Liver (tissue), 3 donors: ENCODE results near the gene PNPT1.

Source experiments
- CTCF ChIP-seq: fragments of 150-350 bp; IDR thresholded peaks from 2 replicates; pipeline ENCODE4 v1.5.1; 2017; ENCODE audit warnings: improper control_type of control experiment, low read depth, low read length; ENCODE audit not compliant: missing input control
- EGR1 ChIP-seq, 2 donors: IDR thresholded peaks; 2 replicates each; pipeline ENCODE4 v1.6.1; 2016 to 2018; ENCODE audit warnings: antibody characterized with exemption in 2 of 2, low read depth in 2 of 2
- JUND ChIP-seq, 2 donors: IDR thresholded peaks; 2 replicates each; pipeline ENCODE4 v1.6.1; 2016; ENCODE audit warnings: antibody characterized with exemption in 2 of 2
- RAD21 ChIP-seq, 2 donors: IDR thresholded peaks; 2 replicates each; pipeline ENCODE4 v1.6.1; 2016; ENCODE audit warnings: antibody characterized with exemption in 2 of 2, mild to moderate bottlenecking in 2 of 2
- REST ChIP-seq: IDR thresholded peaks from 2 replicates; pipeline ENCODE4 v1.6.1; 2016; ENCODE audit warnings: antibody characterized with exemption, mild to moderate bottlenecking
- SP1 ChIP-seq: IDR thresholded peaks from 2 replicates; pipeline ENCODE4 v1.6.1; 2018; ENCODE audit warnings: antibody characterized with exemption, mild to moderate bottlenecking
- YY1 ChIP-seq: IDR thresholded peaks from 2 replicates; pipeline ENCODE4 v1.6.1; 2016; ENCODE audit warnings: antibody characterized with exemption, mild to moderate bottlenecking
- ZBTB33 ChIP-seq: IDR thresholded peaks from 2 replicates; pipeline ENCODE4 v1.6.1; 2016; ENCODE audit warnings: antibody characterized with exemption
- donor health status: healthy.
- donor health status: healthy.

GRCh38 chr2:55668956-55669355 is 24.7 kb downstream of the PNPT1 start:
- TF ChIP-seq CTCF (no peak), JUND (IDR thresholded peaks at IDR 0.05) (no peak), SP1 (no peak), RAD21 (IDR thresholded peaks at IDR 0.05) (no peak), ZBTB33 (no peak), REST (no peak), EGR1 (IDR thresholded peaks at IDR 0.05; ENCODE audit: low read depth in 2 of 2) (no peak), YY1 (no peak)
